B cell (primary cell): ENCODE results near the gene CACNA1G. TPM values are rescaled to one million over a fixed set of nuclear protein-coding genes. Genes with fewer than 3 reads are reported as not detected.

ENCODE experiments used
- ATAC-seq: fragments of 200-7000 bp; cut with Tn5 transposase; one replicate; pipeline ENCODE4 v1.10.0; 2021; ENCODE audit warnings: low read depth, mild to moderate bottlenecking, moderate number of reproducible peaks, moderate library complexity
- CTCF ChIA-PET: fragments of 350-600 bp; sonication (Branson Sonifier 250); formaldehyde crosslinking; loops from one replicate; lab custom pipeline; 2021; ENCODE audit warnings: antibody characterized with exemption, inconsistent platforms; lab: Charles Lee
- POLR2A ChIA-PET: fragments of 350-600 bp; sonication (Branson Sonifier 250); formaldehyde crosslinking; loops from one replicate; lab custom pipeline; 2021; ENCODE audit warnings: antibody characterized with exemption; lab: Charles Lee
- DNase-seq: peaks from one replicate; pipeline ENCODE4 v3.0.0; 2013
- H2AFZ ChIP-seq: 2 replicates; pipeline ENCODE4 v1.6.1; 2012; ENCODE audit warnings: mild to moderate bottlenecking, low read depth, low read length; ENCODE audit not compliant: insufficient read depth, poor library complexity, severe bottlenecking
- H3K27ac ChIP-seq, 2 donors: 1 replicate in 1 of 2; 2 replicates in 1 of 2; pipeline ENCODE4 v1.5.1; 2012 to 2013; ENCODE audit warnings: low read length in 2 of 2, mild to moderate bottlenecking in 2 of 2, moderate library complexity in 1 of 2
- H3K27me3 ChIP-seq, 4 experiments: fragments of 200-600 bp in 1 of 4; sonication (generic) in 1 of 4; replicated peaks in 1 of 4; 1 replicate in 2 of 4; 2 replicates in 2 of 4; pipeline versions ENCODE4 v1.6.1 to v1.7.0; 2013 to 2016; ENCODE audit warnings: low read length in 3 of 4, mild to moderate bottlenecking in 2 of 4, mixed read lengths in 1 of 4, moderate library complexity in 1 of 4; ENCODE audit not compliant: insufficient read depth in 4 of 4, control insufficient read depth in 3 of 4; ENCODE audit errors: control extremely low read depth in 1 of 4
- H3K36me3 ChIP-seq, 2 experiments: replicated peaks in 1 of 2; 1 replicate in 1 of 2; 2 replicates in 1 of 2; pipeline versions ENCODE4 v1.6.1 to v1.7.1; 2013; ENCODE audit warnings: low read length in 1 of 2; ENCODE audit not compliant: insufficient read depth in 2 of 2, control insufficient read depth in 1 of 2; ENCODE audit errors: control extremely low read depth in 1 of 2, extremely low read depth in 1 of 2
- H3K4me1 ChIP-seq, 2 donors: fragments of 200-600 bp in 1 of 2; sonication (generic) in 1 of 2; 1 replicate in 1 of 2; 2 replicates in 1 of 2; pipeline versions ENCODE4 v1.5.1 to v1.6.1; 2013 to 2017; ENCODE audit warnings: low read length in 2 of 2; ENCODE audit not compliant: control insufficient read depth in 2 of 2, insufficient read depth in 2 of 2
- H3K4me2 ChIP-seq: replicated peaks from 2 replicates; pipeline ENCODE3; 2012; ENCODE audit warnings: mild to moderate bottlenecking, low read depth, low read length; ENCODE audit not compliant: poor library complexity, severe bottlenecking
- H3K4me3 ChIP-seq, 5 experiments: fragments of 200-600 bp in 1 of 5; sonication (generic) in 1 of 5; 1 replicate in 3 of 5; 2 replicates in 2 of 5; pipeline versions ENCODE4 v1.5.1 to v1.7.0; 2011 to 2016; ENCODE audit warnings: low read length in 4 of 5, mild to moderate bottlenecking in 4 of 5, low read depth in 2 of 5, control low read depth in 1 of 5, moderate library complexity in 1 of 5; ENCODE audit not compliant: insufficient read depth in 1 of 5; ENCODE audit errors: control extremely low read depth in 1 of 5, extremely low read depth in 1 of 5
- H3K79me2 ChIP-seq: fragments of 200-600 bp; sonication (generic); one replicate; pipeline ENCODE4 v1.6.0; 2016; ENCODE audit warnings: low read length; ENCODE audit not compliant: control insufficient read depth, insufficient read depth
- H3K9ac ChIP-seq: fragments of 200-600 bp; sonication (generic); 2 replicates; pipeline ENCODE4 v1.6.1; 2017; ENCODE audit warnings: mild to moderate bottlenecking, low read length, moderate library complexity
- H3K9me3 ChIP-seq, 3 donors: one replicate each; pipeline versions ENCODE4 v1.6.1 to v1.7.1; 2013; ENCODE audit warnings: low read length in 2 of 3; ENCODE audit not compliant: control insufficient read depth in 2 of 3, insufficient read depth in 1 of 3; ENCODE audit errors: control extremely low read depth in 1 of 3
- H4K20me1 ChIP-seq: 2 replicates; pipeline ENCODE4 v1.6.0; 2012; ENCODE audit warnings: mild to moderate bottlenecking, low read length; ENCODE audit not compliant: insufficient read depth, control insufficient read depth, poor library complexity, severe bottlenecking
- H3K27ac Mint-ChIP-seq: one replicate; pipeline ENCODE4 v1.8.0; 2021; ENCODE audit warnings: mixed read lengths
- H3K27me3 Mint-ChIP-seq: one replicate; pipeline ENCODE4 v1.8.0; 2021; ENCODE audit warnings: mixed read lengths
- H3K4me1 Mint-ChIP-seq: one replicate; pipeline ENCODE4 v1.8.0; 2021; ENCODE audit warnings: mixed read lengths
- H3K4me3 Mint-ChIP-seq: one replicate; pipeline ENCODE4 v1.8.0; 2021; ENCODE audit warnings: mixed read lengths
- H3K9me3 Mint-ChIP-seq: one replicate; pipeline ENCODE4 v1.8.0; 2022; ENCODE audit warnings: mixed read lengths; ENCODE audit not compliant: insufficient read depth
- EZH2 ChIP-seq: IDR thresholded peaks from 2 replicates; pipeline ENCODE4 v1.6.1; 2012; ENCODE audit warnings: borderline replicate concordance, low read depth, mild to moderate bottlenecking, moderate library complexity, low read length; ENCODE audit not compliant: insufficient read depth, poor library complexity, severe bottlenecking
- whole genome bisulfite sequencing: methylation state at CpG from one replicate; pipeline ENCODE4 v1.1.5; 2013; ENCODE audit warnings: missing lambda C conversion rate; ENCODE audit not compliant: insufficient coverage; 5-methylcytosine and 5-hydroxymethylcytosine counted together
- intact Hi-C: fragments of 100-400 bp; cut with micrococcal nuclease; formaldehyde crosslinking; loops from one replicate; pipeline ENCODE4 v1.10.0; 2022
- polyA plus RNA-seq: library from polyadenylated mRNA; depleted of rRNA; stranded (reverse); fragments of >200 nt; gene quantifications from 2 replicates; pipeline ENCODE4 v1.2.3, GENCODE V29; 2012
- total RNA-seq, 2 donors: library from RNA; stranded (reverse); fragments of 120-200 nt in 1 of 2; gene quantifications; 1 replicate in 1 of 2; 2 replicates in 1 of 2; pipeline versions ENCODE4 v1.2.3 to v1.2.4, GENCODE V29; 2013 to 2022
- TF ChIP-seq, protein P1 (sequence below): fragments of 200-600 bp; IDR thresholded peaks from one replicate; pipeline ENCODE4 v1.8.0; 2022; ENCODE audit warnings: antibody characterized with exemption, mild to moderate bottlenecking

The CACNA1G gene
- total and polyA plus RNA-seq, 2 donors (not counting 1 experiment from before 2014, with no cell fraction given) = 0.12 TPM; not detected in 1

DNA sequence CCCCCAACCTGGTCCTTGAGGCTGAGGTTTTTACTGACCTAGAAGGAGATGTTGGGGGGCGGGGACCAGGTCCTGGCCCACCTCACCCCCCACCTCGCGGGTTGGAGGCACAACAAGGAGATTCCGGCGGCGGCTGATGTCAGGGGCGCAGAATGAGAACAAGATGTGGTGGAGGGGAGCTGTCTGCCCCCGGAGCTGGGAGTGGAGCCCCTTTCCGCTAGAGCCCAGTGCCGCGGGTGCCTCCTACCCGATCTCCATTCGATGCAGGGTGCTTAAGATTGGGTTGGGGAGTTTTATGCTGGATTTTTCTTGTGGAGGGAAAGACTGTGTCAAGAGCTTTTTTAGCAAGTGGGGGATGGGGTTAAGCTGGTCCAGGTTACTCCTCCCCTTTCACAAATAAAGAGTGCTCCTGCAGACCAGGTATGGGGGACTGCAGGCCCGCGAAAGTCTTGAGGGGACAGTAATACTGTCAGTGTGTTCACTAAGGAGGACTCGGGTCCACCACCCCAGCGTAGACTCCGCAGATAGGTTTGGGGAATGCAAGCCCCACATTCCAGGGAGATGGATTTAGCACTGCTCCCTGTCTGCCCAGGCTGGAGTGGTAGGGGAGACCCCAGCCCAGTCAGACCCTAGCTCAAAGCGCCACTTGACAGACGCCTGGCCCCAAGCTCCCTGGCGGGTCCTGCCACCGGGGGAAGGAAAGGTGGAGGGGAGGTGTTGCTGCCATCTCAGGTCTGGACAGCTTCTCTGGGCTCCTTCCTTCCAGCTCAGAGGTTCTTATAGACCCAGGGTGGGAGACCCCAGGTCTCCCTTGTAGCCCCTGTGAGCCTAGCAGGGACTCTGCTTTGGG lies 2.0 kb downstream of the CACNA1G start:
- no peak overlapping the region for H3K27ac Mint-ChIP-seq
- no peaks in the 10 kb centered on the region for H3K79me2 ChIP-seq
- no peak overlapping the region for H3K9ac ChIP-seq
- ChIA-PET POLR2A (interaction anchor here (0.8 kb wide), 1 partner anchor 200 kb away, joined by 7 read pairs; no protein-coding TSS in a partner anchor), CTCF (interaction anchor here (0.6 to 1.0 kb wide), 3 partner anchors 10 to 221 kb away, joined by 3 to 4 read pairs (median 3); no protein-coding TSS in a partner anchor)
- H3K4me3 Mint-ChIP-seq = peak overlapping the region; percentile 69
- H3K4me1 Mint-ChIP-seq = peaks cover 35% of the 10 kb centered on the region
- no peak overlapping the region for H3K4me3 ChIP-seq
- H3K27me3 Mint-ChIP-seq = peaks cover 50% of the 10 kb centered on the region
- TF ChIP-seq, protein P1, sequence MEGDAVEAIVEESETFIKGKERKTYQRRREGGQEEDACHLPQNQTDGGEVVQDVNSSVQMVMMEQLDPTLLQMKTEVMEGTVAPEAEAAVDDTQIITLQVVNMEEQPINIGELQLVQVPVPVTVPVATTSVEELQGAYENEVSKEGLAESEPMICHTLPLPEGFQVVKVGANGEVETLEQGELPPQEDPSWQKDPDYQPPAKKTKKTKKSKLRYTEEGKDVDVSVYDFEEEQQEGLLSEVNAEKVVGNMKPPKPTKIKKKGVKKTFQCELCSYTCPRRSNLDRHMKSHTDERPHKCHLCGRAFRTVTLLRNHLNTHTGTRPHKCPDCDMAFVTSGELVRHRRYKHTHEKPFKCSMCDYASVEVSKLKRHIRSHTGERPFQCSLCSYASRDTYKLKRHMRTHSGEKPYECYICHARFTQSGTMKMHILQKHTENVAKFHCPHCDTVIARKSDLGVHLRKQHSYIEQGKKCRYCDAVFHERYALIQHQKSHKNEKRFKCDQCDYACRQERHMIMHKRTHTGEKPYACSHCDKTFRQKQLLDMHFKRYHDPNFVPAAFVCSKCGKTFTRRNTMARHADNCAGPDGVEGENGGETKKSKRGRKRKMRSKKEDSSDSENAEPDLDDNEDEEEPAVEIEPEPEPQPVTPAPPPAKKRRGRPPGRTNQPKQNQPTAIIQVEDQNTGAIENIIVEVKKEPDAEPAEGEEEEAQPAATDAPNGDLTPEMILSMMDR = no peak
- TF ChIP-seq EZH2 = peak; percentile 94
- H3K27ac ChIP-seq = no peak overlapping the region
- ATAC-seq (no peak), DNase-seq (peak; percentile 52)
- peaks cover 8% of the 10 kb centered on the region for H4K20me1 ChIP-seq
- H3K27me3 ChIP-seq = peaks cover 0 to 91% (median 44%) of the 10 kb centered on the region in 4 experiments
- H3K4me1 ChIP-seq = peaks cover 34 to 40% of the 10 kb centered on the region in 2 donors
- no peak overlapping the region for H2AFZ ChIP-seq
- peaks cover 0 to 27% (median 0%) of the 10 kb centered on the region in 3 donors for H3K9me3 ChIP-seq
- no peaks in the 10 kb centered on the region for H3K9me3 Mint-ChIP-seq
- WGBS = 16% methylated on average over 16 of the region's 22 CpGs
- intact Hi-C loops = loop anchor here (5.0 kb wide), 1 partner anchor 145 kb away; the partner anchor contains the start of gene ANKRD40
- no peaks in the 10 kb centered on the region for H3K36me3 ChIP-seq
- H3K4me2 ChIP-seq = peak overlapping the region; percentile 99
